OCI-LY3 (cell line): ENCODE data around the gene ADCY3.
A peak's percentile ranks its signal among the peaks of the same experiment; 100 is the strongest.

Experiments
- H2AFZ ChIP-seq: fragments of 200-600, 300-600 bp; shearing (Covaris generic); 2 replicates; pipeline ENCODE4 v1.6.0; 2014; ENCODE audit warnings: antibody characterized with exemption, low read depth, low read length
- H3K27ac ChIP-seq: fragments of 200-600, 300-600 bp; sonication (generic); 2 replicates; pipeline ENCODE4 v1.5.1; 2014; ENCODE audit warnings: mild to moderate bottlenecking, low read length, moderate library complexity, mixed read lengths
- H3K27me3 ChIP-seq: fragments of 200-600, 300-600 bp; sonication (generic); 2 replicates; pipeline ENCODE4 v1.6.1; 2014; ENCODE audit warnings: low read depth, low read length, mixed read lengths
- H3K36me3 ChIP-seq: fragments of 200-600, 300-600 bp; sonication (generic); replicated peaks from 2 replicates; pipeline ENCODE3; 2014; ENCODE audit warnings: low read depth, low read length, mixed read lengths
- H3K4me1 ChIP-seq: fragments of 300-600, 200-600 bp; sonication (generic); 2 replicates; pipeline ENCODE4 v1.6.1; 2014; ENCODE audit warnings: low read length, mixed read lengths
- H3K4me2 ChIP-seq: fragments of 200-600, 300-600 bp; sonication (generic); 2 replicates; pipeline ENCODE4 v1.6.1; 2014; ENCODE audit warnings: low read length, mixed read lengths
- H3K4me3 ChIP-seq: fragments of 300-600, 200-600 bp; sonication (generic); 2 replicates; pipeline ENCODE4 v1.5.1; 2014; ENCODE audit warnings: antibody characterized with exemption, mild to moderate bottlenecking, low read length, moderate library complexity
- H3K79me2 ChIP-seq: fragments of 300-600, 200-600 bp; shearing (Covaris generic); 2 replicates; pipeline ENCODE4 v1.6.1; 2014; ENCODE audit warnings: mild to moderate bottlenecking, low read length, mixed read lengths
- H3K9ac ChIP-seq: fragments of 300-600, 200-600 bp; shearing (Covaris generic); 2 replicates; pipeline ENCODE4 v1.6.0; 2014; ENCODE audit warnings: mild to moderate bottlenecking, low read length, moderate library complexity
- H3K9me3 ChIP-seq: fragments of 200-600, 300-600 bp; shearing (Covaris generic); 2 replicates; pipeline ENCODE4 v1.6.1; 2014; ENCODE audit warnings: low read length, mixed read lengths; ENCODE audit not compliant: insufficient read depth
- H4K20me1 ChIP-seq: fragments of 200-600, 300-600 bp; sonication (generic); 2 replicates; pipeline ENCODE4 v1.6.1; 2016; ENCODE audit warnings: low read length, mixed read lengths; ENCODE audit not compliant: insufficient read depth
- EZH2phosphoT487 ChIP-seq: fragments of 200-600 bp; shearing (Covaris generic); IDR thresholded peaks from 2 replicates; pipeline ENCODE4 v1.6.1; 2018; ENCODE audit warnings: antibody characterized with exemption, mixed run types, low read depth
- TF ChIP-seq, protein P1 (sequence below): fragments of 200-600, 300-600 bp; sonication (generic); IDR thresholded peaks from 2 replicates; pipeline ENCODE4 v1.5.1; 2014; ENCODE audit warnings: antibody characterized with exemption, low read length, low read depth

Gene ADCY3

DNA sequence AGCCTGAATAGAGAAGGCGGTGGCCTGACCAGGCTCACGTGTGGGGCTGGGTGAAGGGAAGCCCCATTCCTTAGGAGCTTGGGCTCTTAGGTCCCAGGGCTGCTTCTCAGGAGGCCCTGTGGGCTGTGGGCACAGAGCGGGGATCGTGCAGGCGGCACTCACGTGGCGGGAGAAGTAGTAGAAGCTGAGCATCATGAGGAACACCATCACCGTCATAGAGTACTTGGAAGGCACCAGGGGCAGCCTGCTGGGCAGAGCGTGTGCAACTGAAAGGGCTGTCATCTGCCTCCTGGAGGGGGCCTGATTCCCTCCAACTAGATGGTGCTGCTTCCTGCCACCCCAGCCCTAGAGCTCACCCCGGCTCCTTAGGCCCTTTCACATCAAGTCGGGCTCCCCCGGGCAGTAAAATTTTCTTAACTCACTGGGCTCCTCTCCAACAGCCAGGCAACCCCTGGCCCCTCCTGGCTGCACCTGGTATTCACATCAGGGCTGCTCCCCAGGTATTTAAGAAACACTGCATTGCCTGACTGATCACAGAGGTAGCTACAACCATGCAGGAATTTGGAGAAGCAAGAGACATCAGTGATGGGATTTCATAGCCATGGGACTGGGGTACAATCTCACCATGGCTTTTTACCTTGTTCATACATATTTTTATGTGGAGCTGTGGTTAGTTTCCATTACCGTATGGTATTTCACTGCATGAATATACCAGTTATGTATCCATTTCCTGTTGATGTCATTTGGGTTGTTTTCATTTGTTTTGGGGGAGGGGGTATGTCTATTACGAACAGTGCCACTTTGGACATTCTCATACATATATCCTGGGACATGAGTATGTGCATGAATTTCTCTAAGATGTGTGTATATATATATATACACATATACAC is 93.9 kb downstream of the ADCY3 start:
- Histone ChIP-seq H3K9ac (no peak overlapping the region), H3K27ac (no peak overlapping the region), H3K9me3 (no peaks in the 10 kb centered on the region), H2AFZ (no peak overlapping the region), H3K36me3 (peaks cover 63% of the 10 kb centered on the region), H3K27me3 (no peaks in the 10 kb centered on the region), H4K20me1 (no peaks in the 10 kb centered on the region), H3K79me2 (no peaks in the 10 kb centered on the region), H3K4me2 (no peak overlapping the region), H3K4me1 (peaks cover 4% of the 10 kb centered on the region), H3K4me3 (no peak overlapping the region)
- TF ChIP-seq, protein P1, sequence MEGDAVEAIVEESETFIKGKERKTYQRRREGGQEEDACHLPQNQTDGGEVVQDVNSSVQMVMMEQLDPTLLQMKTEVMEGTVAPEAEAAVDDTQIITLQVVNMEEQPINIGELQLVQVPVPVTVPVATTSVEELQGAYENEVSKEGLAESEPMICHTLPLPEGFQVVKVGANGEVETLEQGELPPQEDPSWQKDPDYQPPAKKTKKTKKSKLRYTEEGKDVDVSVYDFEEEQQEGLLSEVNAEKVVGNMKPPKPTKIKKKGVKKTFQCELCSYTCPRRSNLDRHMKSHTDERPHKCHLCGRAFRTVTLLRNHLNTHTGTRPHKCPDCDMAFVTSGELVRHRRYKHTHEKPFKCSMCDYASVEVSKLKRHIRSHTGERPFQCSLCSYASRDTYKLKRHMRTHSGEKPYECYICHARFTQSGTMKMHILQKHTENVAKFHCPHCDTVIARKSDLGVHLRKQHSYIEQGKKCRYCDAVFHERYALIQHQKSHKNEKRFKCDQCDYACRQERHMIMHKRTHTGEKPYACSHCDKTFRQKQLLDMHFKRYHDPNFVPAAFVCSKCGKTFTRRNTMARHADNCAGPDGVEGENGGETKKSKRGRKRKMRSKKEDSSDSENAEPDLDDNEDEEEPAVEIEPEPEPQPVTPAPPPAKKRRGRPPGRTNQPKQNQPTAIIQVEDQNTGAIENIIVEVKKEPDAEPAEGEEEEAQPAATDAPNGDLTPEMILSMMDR, result no peak
- no peak for TF ChIP-seq EZH2phosphoT487

DNA sequence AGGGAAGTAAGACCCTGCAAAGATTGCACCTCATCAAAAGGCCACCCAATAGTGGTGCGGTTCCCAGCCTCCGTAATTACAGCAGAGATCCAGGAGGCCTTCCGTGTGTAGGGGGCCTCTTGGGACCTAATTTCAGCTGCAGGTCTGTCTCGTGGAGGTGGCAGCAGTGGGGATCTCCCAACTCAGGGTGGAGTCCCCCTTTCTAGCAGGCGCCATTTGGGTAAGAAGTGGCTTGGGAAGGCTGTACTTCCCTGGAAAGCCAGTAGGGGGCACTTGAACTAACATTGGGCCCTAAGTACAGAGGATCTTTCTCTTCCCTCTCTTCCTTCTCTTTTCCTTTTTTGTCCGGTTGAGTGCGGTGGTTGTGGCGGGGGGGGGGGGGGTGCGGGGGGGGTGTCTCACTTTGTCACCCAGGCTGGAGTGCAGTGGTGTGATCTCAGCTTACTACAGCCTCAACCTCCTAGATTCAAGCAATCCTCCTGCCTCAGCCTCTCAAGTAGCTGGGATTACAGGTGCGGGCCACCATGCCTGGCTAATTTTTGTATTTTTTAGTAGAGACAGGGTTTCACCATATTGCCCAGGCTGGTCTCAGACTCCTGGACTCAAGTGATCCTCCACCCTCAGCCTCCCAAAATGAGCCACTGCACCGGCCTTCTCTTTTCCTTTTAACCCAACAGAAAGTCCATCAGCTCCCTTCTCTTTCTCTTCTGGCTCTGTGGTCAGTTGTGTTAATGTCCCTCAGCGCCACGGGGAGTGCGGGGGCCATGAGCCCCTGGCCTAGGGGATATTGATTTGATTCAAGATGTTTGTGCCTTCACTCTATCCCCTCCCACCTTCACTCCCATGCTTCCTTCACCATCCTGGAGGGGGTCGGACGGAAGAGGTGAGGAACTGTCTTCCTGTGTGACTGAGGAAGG is 94.8 kb downstream of the ADCY3 start:
- Histone ChIP-seq H3K9ac (no peak overlapping the region), H3K79me2 (no peaks in the 10 kb centered on the region), H3K4me2 (0 out of 2 replicates have a peak overlapping the region, but pooled peaks have one; percentile 9), H3K27me3 (no peaks in the 10 kb centered on the region), H4K20me1 (no peaks in the 10 kb centered on the region), H3K4me3 (no peak overlapping the region), H3K36me3 (peaks cover 63% of the 10 kb centered on the region), H3K9me3 (no peaks in the 10 kb centered on the region), H2AFZ (no peak overlapping the region), H3K4me1 (peaks cover 4% of the 10 kb centered on the region), H3K27ac (peak overlapping the region; percentile 30)
- TF ChIP-seq, protein P1, result peak; percentile 57
- TF ChIP-seq EZH2phosphoT487, result no peak

DNA sequence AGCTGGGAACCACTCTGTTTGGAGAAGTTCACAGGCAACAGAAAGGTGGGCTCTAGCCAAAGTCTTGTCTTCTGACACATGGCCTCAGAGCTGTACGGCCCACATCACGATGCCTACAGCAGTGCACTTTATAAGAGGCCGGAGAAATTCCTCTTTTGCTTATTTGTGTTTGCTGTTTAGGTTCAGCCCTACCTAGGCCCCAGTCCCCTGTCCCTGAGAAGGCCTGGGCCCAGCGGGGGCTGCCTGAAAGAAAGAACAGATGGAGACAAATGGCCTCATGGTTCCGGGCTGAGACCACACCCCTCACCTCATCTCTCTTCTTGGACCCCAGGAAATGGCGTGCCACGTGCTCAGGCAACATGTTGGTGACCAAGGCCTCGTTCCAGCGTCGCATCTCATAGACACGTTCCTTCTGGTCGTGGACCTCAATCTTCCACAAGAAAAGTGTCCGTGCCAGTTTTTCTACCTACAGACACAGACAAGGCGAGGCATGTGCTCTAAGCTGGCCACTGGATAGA is 95.9 kb downstream of the ADCY3 start:
- H4K20me1 ChIP-seq, result no peaks in the 10 kb centered on the region
- H3K27me3 ChIP-seq, result no peaks in the 10 kb centered on the region
- H3K4me3 ChIP-seq, result no peak overlapping the region
- H3K36me3 ChIP-seq, result peaks cover 70% of the 10 kb centered on the region
- no peaks in the 10 kb centered on the region for H3K79me2 ChIP-seq
- no peak overlapping the region for H3K4me2 ChIP-seq
- no peak overlapping the region for H3K9ac ChIP-seq
- no peak overlapping the region for H2AFZ ChIP-seq
- TF ChIP-seq EZH2phosphoT487, result no peak
- TF ChIP-seq, protein P1, result no peak
- H3K9me3 ChIP-seq, result no peaks in the 10 kb centered on the region
- H3K4me1 ChIP-seq, result peaks cover 4% of the 10 kb centered on the region
- no peak overlapping the region for H3K27ac ChIP-seq
